Left lung (tissue), 10 donors: ENCODE results near the gene IRF5. TPM values are rescaled to one million over a fixed set of nuclear protein-coding genes. Genes with fewer than 3 reads are reported as not detected.

Experiments
- ATAC-seq: fragments of 200-7000 bp; cut with Tn5 transposase; one replicate; pipeline ENCODE4 v1.9.1; 2020; ENCODE audit warnings: moderate library complexity
- DNase-seq, 4 donors: peaks; one replicate each; pipeline ENCODE4 v3.0.0-alpha.2; 2013 to 2020
- H3K27ac ChIP-seq, 2 donors: fragments of 200-600 bp; sonication (generic) in 1 of 2; one replicate each; pipeline versions ENCODE4 v1.5.0 to v1.8.0; 2020 to 2021
- H3K27me3 ChIP-seq, 2 donors: fragments of 200-600 bp; sonication (generic) in 1 of 2; one replicate each; pipeline versions ENCODE4 v1.5.0 to v1.8.0; 2020 to 2021
- H3K36me3 ChIP-seq, 2 donors: fragments of 200-600 bp; sonication (generic) in 1 of 2; one replicate each; pipeline versions ENCODE4 v1.5.0 to v1.8.0; 2020 to 2021
- H3K4me1 ChIP-seq, 2 donors: fragments of 200-600 bp; one replicate each; pipeline ENCODE4 v1.8.0; 2021
- H3K4me3 ChIP-seq, 2 donors: fragments of 200-600 bp; sonication (generic) in 1 of 2; one replicate each; pipeline versions ENCODE4 v1.5.0 to v1.8.0; 2020 to 2021; ENCODE audit warnings: mild to moderate bottlenecking in 1 of 2
- H3K9me3 ChIP-seq, 2 donors: fragments of 200-600 bp; sonication (generic) in 1 of 2; one replicate each; pipeline versions ENCODE4 v1.5.0 to v1.8.0; 2020 to 2021
- intact Hi-C, 2 donors: fragments of 100-400 bp; cut with DNase I; formaldehyde crosslinking; loops; one replicate each; pipeline versions ENCODE4 v1.11.2 to v1.14.2; 2022
- polyA plus RNA-seq, 6 donors: library from polyadenylated mRNA; unstranded; fragments of 120-200 nt; gene quantifications; one replicate each; pipeline ENCODE4 v1.2.1, GENCODE V29; 2013; ENCODE audit not compliant: insufficient read length in 6 of 6
- total RNA-seq, 2 donors: library from RNA; stranded (reverse); fragmentation: NEBNext Ultra II Directional; extraction: Animal tissue kit (Norgen Biotek cat#: 25700); gene quantifications; one replicate each; pipeline ENCODE4 v1.2.1, GENCODE V29; 2021
- TF ChIP-seq, protein P1 (sequence below), 2 donors: fragments of 200-600 bp; sonication (generic) in 1 of 2; IDR thresholded peaks; one replicate each; pipeline versions ENCODE4 v1.5.0 to v1.8.0; 2021; ENCODE audit warnings: antibody characterized with exemption in 2 of 2
- donor health status: DM: no; HTN: yes; CAD: no.
- donor health status: DM: no; HTN: no; CAD: no.

The IRF5 gene
- total and polyA plus RNA-seq, 8 donors, result 1.7 to 35.5 (median 2.1) TPM

DNA sequence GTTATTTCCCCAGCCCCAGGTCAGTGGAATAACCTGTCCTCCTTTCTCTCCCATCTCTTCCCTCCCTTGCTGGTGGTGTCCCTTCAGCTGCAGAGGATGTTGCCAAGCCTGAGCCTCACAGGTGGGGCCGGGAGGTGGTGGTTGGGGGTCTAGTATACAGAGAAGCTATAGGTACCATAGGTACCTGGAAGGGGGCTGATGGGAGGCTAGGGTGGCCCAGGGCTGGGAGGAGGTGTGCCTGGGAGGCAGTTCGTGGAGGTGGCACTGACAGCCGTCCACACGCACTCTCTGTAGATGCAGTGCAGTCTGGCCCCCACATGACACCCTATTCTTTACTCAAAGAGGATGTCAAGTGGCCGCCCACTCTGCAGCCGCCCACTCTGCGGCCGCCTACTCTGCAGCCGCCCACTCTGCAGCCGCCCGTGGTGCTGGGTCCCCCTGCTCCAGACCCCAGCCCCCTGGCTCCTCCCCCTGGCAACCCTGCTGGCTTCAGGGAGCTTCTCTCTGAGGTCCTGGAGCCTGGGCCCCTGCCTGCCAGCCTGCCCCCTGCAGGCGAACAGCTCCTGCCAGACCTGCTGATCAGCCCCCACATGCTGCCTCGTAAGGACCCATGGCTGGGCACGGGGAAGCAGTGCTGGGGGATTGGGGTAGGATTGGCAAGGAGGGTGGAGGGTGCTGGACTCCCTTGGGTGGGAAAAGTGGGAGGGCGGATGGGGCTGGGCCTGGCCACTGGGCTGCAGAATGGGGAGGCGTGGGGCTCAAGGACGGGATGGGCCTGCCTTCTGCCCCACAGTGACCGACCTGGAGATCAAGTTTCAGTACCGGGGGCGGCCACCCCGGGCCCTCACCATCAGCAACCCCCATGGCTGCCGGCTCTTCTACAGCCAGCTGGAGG lies 9.5 kb downstream of the IRF5 start:
- no peaks in the 10 kb centered on the region for H3K9me3 ChIP-seq
- DNase-seq (peak in 1 of 4 donors; percentile 62), ATAC-seq (no peak)
- H3K4me1 ChIP-seq, result peaks cover 0 to 40% of the 10 kb centered on the region in 2 donors
- no peak overlapping the region for H3K27ac ChIP-seq
- intact Hi-C loops, result no loop called here
- no peaks in the 10 kb centered on the region for H3K27me3 ChIP-seq
- H3K4me3 ChIP-seq, result no peak overlapping the region
- TF ChIP-seq, protein P1, sequence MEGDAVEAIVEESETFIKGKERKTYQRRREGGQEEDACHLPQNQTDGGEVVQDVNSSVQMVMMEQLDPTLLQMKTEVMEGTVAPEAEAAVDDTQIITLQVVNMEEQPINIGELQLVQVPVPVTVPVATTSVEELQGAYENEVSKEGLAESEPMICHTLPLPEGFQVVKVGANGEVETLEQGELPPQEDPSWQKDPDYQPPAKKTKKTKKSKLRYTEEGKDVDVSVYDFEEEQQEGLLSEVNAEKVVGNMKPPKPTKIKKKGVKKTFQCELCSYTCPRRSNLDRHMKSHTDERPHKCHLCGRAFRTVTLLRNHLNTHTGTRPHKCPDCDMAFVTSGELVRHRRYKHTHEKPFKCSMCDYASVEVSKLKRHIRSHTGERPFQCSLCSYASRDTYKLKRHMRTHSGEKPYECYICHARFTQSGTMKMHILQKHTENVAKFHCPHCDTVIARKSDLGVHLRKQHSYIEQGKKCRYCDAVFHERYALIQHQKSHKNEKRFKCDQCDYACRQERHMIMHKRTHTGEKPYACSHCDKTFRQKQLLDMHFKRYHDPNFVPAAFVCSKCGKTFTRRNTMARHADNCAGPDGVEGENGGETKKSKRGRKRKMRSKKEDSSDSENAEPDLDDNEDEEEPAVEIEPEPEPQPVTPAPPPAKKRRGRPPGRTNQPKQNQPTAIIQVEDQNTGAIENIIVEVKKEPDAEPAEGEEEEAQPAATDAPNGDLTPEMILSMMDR (IDR thresholded peaks at IDR 0.05), result peak in 1 of 2 donors; percentile 19
- peaks cover 0 to 70% of the 10 kb centered on the region in 2 donors for H3K36me3 ChIP-seq

DNA sequence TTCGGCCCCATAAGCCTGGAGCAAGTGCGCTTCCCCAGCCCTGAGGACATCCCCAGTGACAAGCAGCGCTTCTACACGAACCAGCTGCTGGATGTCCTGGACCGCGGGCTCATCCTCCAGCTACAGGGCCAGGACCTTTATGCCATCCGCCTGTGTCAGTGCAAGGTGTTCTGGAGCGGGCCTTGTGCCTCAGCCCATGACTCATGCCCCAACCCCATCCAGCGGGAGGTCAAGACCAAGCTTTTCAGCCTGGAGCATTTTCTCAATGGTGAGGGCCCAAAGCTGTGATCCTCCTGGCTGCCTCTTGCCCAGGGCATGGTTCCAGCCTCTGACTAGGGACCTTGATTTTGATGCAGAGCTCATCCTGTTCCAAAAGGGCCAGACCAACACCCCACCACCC lies 10.1 kb downstream of the IRF5 start:
- H3K36me3 ChIP-seq, result peaks cover 0 to 77% of the 10 kb centered on the region in 2 donors
- no peaks in the 10 kb centered on the region for H3K9me3 ChIP-seq
- TF ChIP-seq, protein P1 (IDR thresholded peaks at IDR 0.05), result no peak
- no peak overlapping the region for H3K4me3 ChIP-seq
- peaks cover 0 to 35% of the 10 kb centered on the region in 2 donors for H3K4me1 ChIP-seq
- H3K27me3 ChIP-seq, result no peaks in the 10 kb centered on the region
- H3K27ac ChIP-seq, result no peak overlapping the region
- no peak for ATAC-seq
- DNase-seq, result no peak
- intact Hi-C loops, result no loop called here

DNA sequence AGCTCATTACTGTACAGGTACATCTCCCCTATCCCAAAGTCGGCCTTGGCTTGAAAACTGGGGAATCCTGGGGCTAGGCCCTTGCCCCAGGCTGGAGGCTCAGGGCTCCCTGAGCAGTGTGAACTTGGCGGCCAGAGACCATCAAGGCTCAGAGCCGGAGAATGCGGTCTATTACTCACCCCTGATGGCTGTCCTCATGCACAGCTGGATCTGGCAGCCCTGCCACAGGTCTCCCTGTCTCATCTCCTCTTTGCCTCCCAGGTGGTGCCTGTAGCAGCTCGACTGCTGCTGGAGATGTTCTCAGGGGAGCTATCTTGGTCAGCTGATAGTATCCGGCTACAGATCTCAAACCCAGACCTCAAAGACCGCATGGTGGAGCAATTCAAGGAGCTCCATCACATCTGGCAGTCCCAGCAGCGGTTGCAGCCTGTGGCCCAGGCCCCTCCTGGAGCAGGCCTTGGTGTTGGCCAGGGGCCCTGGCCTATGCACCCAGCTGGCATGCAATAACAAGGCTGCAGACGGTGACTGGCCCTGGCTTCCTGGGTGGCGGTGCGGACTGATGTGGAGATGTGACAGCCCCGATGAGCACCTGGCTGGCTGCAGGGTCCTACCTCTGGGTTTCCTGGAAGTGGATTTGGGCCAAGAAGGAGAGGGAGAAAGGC lies 10.7 kb downstream of the IRF5 start:
- intact Hi-C loops, result no loop called here
- ATAC-seq (no peak), DNase-seq (peak in 1 of 4 donors; percentile 78)
- peaks cover 0 to 31% of the 10 kb centered on the region in 2 donors for H3K4me1 ChIP-seq
- TF ChIP-seq, protein P1 (IDR thresholded peaks at IDR 0.05), result no peak
- H3K9me3 ChIP-seq, result no peaks in the 10 kb centered on the region
- peak overlapping the region in 1 of 2 donors; percentile 18 for H3K27ac ChIP-seq
- H3K4me3 ChIP-seq, result no peak overlapping the region
- H3K27me3 ChIP-seq, result no peaks in the 10 kb centered on the region
- peaks cover 0 to 83% of the 10 kb centered on the region in 2 donors for H3K36me3 ChIP-seq

DNA sequence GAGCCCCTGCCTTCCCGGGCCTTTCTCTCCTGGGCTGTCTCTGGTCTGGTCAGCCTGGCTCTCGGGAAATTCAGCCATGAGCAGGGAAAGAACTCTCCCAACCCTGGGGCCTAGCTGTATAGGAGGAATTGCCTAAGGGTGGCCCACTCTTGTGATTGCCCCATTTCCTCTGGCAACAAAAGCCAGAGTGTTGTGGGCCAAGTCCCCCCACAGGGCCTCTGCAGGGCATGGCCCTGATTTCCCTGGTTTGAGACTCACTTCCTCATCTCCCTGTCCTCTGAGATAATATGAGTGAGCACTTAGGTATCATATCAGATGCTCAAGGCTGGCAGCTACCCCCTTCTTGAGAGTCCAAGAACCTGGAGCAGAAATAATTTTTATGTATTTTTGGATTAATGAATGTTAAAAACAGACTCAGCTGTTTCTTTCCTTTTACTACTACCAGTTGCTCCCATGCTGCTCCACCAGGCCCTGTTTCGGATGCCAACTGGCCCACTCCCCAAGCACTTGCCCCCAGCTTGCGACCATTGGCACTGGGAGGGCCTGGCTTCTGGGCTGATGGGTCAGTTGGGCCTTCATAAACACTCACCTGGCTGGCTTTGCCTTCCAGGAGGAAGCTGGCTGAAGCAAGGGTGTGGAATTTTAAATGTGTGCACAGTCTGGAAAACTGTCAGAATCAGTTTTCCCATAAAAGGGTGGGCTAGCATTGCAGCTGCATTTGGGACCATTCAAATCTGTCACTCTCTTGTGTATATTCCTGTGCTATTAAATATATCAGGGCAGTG lies 11.4 kb downstream of the IRF5 start:
- TF ChIP-seq, protein P1 (IDR thresholded peaks at IDR 0.05), result no peak
- Histone ChIP-seq H3K36me3 (peaks cover 0 to 90% of the 10 kb centered on the region in 2 donors), H3K27me3 (no peaks in the 10 kb centered on the region), H3K27ac (peak overlapping the region in 1 of 2 donors; percentile 18), H3K4me1 (peaks cover 0 to 24% of the 10 kb centered on the region in 2 donors), H3K9me3 (no peaks in the 10 kb centered on the region), H3K4me3 (no peak overlapping the region)
- DNase-seq, result no peak
- intact Hi-C loops, result no loop called here
- ATAC-seq, result peak; percentile 50
